CD4-positive, alpha-beta T cell treated with Interleukin-2 at 100 ng/mL for 4 hours (primary cell): ENCODE data around the gene SAMD4A.
A peak's percentile ranks its signal among the peaks of the same experiment; 100 is the strongest.

ENCODE experiments used
- DNase-seq: peaks from one replicate; pipeline ENCODE4 v3.0.0-alpha.2; 2020; ENCODE audit warnings: low spot score

SAMD4A gene

GRCh38 chr14:54637270-54638134 is 70.6 kb downstream of the SAMD4A start:
- DNase-seq = no peak

- no peak for DNase-seq
Observed at GRCh38 chr14:54638135-54638446, 71.2 kb downstream of the SAMD4A start.

- no peak for DNase-seq
Observed at GRCh38 chr14:54639611-54640010, 72.7 kb downstream of the SAMD4A start.

GRCh38 chr14:54640506-54640905 is 73.6 kb downstream of the SAMD4A start:
- DNase-seq = no peak

- no peak for DNase-seq
Observed at GRCh38 chr14:54642121-54642520, 75.2 kb downstream of the SAMD4A start.

GRCh38 chr14:54642801-54643695 is 76.1 kb downstream of the SAMD4A start:
- peak; percentile 35 for DNase-seq

GRCh38 chr14:54643696-54644176 is 76.8 kb downstream of the SAMD4A start:
- DNase-seq = no peak

- no peak for DNase-seq
Observed at GRCh38 chr14:54645639-54646038, 78.7 kb downstream of the SAMD4A start.

GRCh38 chr14:54646626-54647025 is 79.7 kb downstream of the SAMD4A start:
- no peak for DNase-seq

GRCh38 chr14:54647378-54647777 is 80.5 kb downstream of the SAMD4A start:
- no peak for DNase-seq

GRCh38 chr14:54649056-54649455 is 82.1 kb downstream of the SAMD4A start:
- DNase-seq = no peak

GRCh38 chr14:54650331-54650958 is 83.5 kb downstream of the SAMD4A start:
- no peak for DNase-seq

- no peak for DNase-seq
Observed at GRCh38 chr14:54650959-54651351, 84.0 kb downstream of the SAMD4A start.

- DNase-seq = no peak
Observed at GRCh38 chr14:54651649-54652048, 84.7 kb downstream of the SAMD4A start.

GRCh38 chr14:54652188-54652587 is 85.3 kb downstream of the SAMD4A start:
- no peak for DNase-seq

GRCh38 chr14:54652605-54653052 is 85.7 kb downstream of the SAMD4A start:
- DNase-seq = no peak

- DNase-seq = no peak
Observed at GRCh38 chr14:54653712-54654469, 87.0 kb downstream of the SAMD4A start.

- no peak for DNase-seq
Observed at GRCh38 chr14:54654605-54655004, 87.7 kb downstream of the SAMD4A start.

- DNase-seq = no peak
Observed at GRCh38 chr14:54658836-54659235, 91.9 kb downstream of the SAMD4A start.

- DNase-seq = no peak
Observed at GRCh38 chr14:54659365-54659764, 92.4 kb downstream of the SAMD4A start.

- DNase-seq = no peak
Observed at GRCh38 chr14:54660604-54661111, 93.7 kb downstream of the SAMD4A start.
